Aorta (tissue), 5 donors: ENCODE measurements around the gene DYRK1A. TPM values are rescaled to one million over a fixed set of nuclear protein-coding genes. Genes with fewer than 3 reads are reported as not detected.

ENCODE experiments used
- ATAC-seq: fragments of 200-7000 bp; cut with Tn5 transposase; one replicate; pipeline ENCODE4 v1.9.1; 2022; ENCODE audit warnings: moderate library complexity; ENCODE audit not compliant: low FRiP score
- DNase-seq, 2 donors: peaks; one replicate each; pipeline ENCODE4 v3.0.0-alpha.2; 2020
- H3K27ac ChIP-seq, 2 donors: one replicate each; pipeline ENCODE4 v1.5.1; 2013; ENCODE audit warnings: low read length in 2 of 2, mild to moderate bottlenecking in 2 of 2, moderate library complexity in 2 of 2, control low read depth in 1 of 2, inconsistent platforms in 1 of 2, low read depth in 1 of 2
- H3K27me3 ChIP-seq, 2 donors: one replicate each; pipeline ENCODE4 v1.6.1; 2013; ENCODE audit warnings: control low read depth in 1 of 2, low read length in 1 of 2, mild to moderate bottlenecking in 1 of 2, moderate library complexity in 1 of 2; ENCODE audit not compliant: insufficient read depth in 2 of 2, control insufficient read depth in 1 of 2
- H3K36me3 ChIP-seq, 2 donors: one replicate each; pipeline ENCODE4 v1.6.1; 2013; ENCODE audit warnings: control low read depth in 1 of 2, low read length in 1 of 2, mild to moderate bottlenecking in 1 of 2; ENCODE audit not compliant: insufficient read depth in 2 of 2, control insufficient read depth in 1 of 2
- H3K4me1 ChIP-seq, 2 donors: one replicate each; pipeline ENCODE4 v1.6.1; 2013; ENCODE audit warnings: low read length in 2 of 2, control low read depth in 1 of 2, mild to moderate bottlenecking in 1 of 2, moderate library complexity in 1 of 2; ENCODE audit not compliant: insufficient read depth in 2 of 2, control insufficient read depth in 1 of 2
- H3K4me3 ChIP-seq, 2 donors: one replicate each; pipeline ENCODE4 v1.5.1; 2013; ENCODE audit warnings: low read length in 2 of 2, control low read depth in 1 of 2, mild to moderate bottlenecking in 1 of 2
- H3K9me3 ChIP-seq: one replicate; pipeline ENCODE4 v1.6.1; 2013; ENCODE audit warnings: mild to moderate bottlenecking, low read length; ENCODE audit not compliant: control insufficient read depth
- WGBS, 2 donors: extraction: QIAGEN DNeasy Blood & Tissue Kit; methylation state at CpG; one replicate each; pipeline ENCODE4 v1.1.7; 2013; 5-methylcytosine and 5-hydroxymethylcytosine counted together
- intact Hi-C, 2 donors: fragments of 100-400 bp; cut with DNase I; formaldehyde crosslinking; loops; one replicate each; pipeline versions ENCODE4 v1.14.2 to v1.15.0; 2022
- polyA plus RNA-seq, 2 donors: library from polyadenylated mRNA; stranded (reverse); fragments of 200-250 nt; gene quantifications; one replicate each; pipeline ENCODE4 v1.2.3, GENCODE V29; 2013
- total RNA-seq, 2 donors: library from RNA; stranded (reverse); fragmentation: NEBNext Ultra II Directional; extraction: Animal tissue kit (Norgen Biotek cat#: 25700); gene quantifications; one replicate each; pipeline ENCODE4 v1.2.1, GENCODE V29; 2021
- donor health status: healthy with polysubstance abuse.
- donor health status: Bipolar disorder and iron deficiency.
- donor health status: DM: no; HTN: no; CAD: no.
- donor health status: DM: no; HTN: no; CAD: no.
- donor health status: DM: yes; HTN: yes; CAD: no.

Gene DYRK1A
- total and polyA plus RNA-seq, 4 donors = 8.8 to 76.6 (median 45.8) TPM

- Histone ChIP-seq H3K27me3 (no peaks in the 10 kb centered on the region), H3K4me3 (no peak overlapping the region), H3K4me1 (no peaks in the 10 kb centered on the region), H3K27ac (no peak overlapping the region), H3K36me3 (no peaks in the 10 kb centered on the region), H3K9me3 (no peaks in the 10 kb centered on the region)
- intact Hi-C loops = loop anchor here (2.0 to 10.0 kb wide), 4 partner anchors 27 to 73 kb away; partner anchors contain the start of genes VPS26C (in 2 of the 2) and DYRK1A (in 1 of the 2)
- WGBS, 2 donors = 98 to 99% methylated on average over 2 of the region's 2 CpGs
- ATAC-seq = no peak
- DNase-seq = no peak
Measured at GRCh38 chr21:37337831-37338230, 28.7 kb upstream of the DYRK1A start.

- peak overlapping the region; percentile 91 to 97 for H3K27ac ChIP-seq
- no peaks in the 10 kb centered on the region for H3K4me1 ChIP-seq
- H3K4me3 ChIP-seq = no peak overlapping the region
- no peaks in the 10 kb centered on the region for H3K27me3 ChIP-seq
- H3K36me3 ChIP-seq = no peaks in the 10 kb centered on the region
- intact Hi-C loops = loop anchor here (2.0 to 10.0 kb wide), 4 partner anchors 26 to 74 kb away; partner anchors contain the start of genes VPS26C (in 2 of the 2) and DYRK1A (in 1 of the 2)
- peak; percentile 87 for ATAC-seq
- H3K9me3 ChIP-seq = no peaks in the 10 kb centered on the region
- WGBS, 2 donors = 12 to 16% methylated on average over 11 of the region's 11 CpGs
- DNase-seq = peak; percentile 59 to 79
Measured at GRCh38 chr21:37338671-37339551, 27.7 kb upstream of the DYRK1A start.

- no peaks in the 10 kb centered on the region for H3K4me1 ChIP-seq
- H3K27me3 ChIP-seq = no peaks in the 10 kb centered on the region
- WGBS, 2 donors = 12 to 35% methylated on average over 1 of the region's 1 CpG
- H3K9me3 ChIP-seq = no peaks in the 10 kb centered on the region
- H3K27ac ChIP-seq = no peak overlapping the region
- ATAC-seq (no peak), DNase-seq (no peak)
- intact Hi-C loops = loop anchor here (2.0 to 10.0 kb wide), 4 partner anchors 25 to 75 kb away; partner anchors contain the start of genes VPS26C (in 2 of the 2) and DYRK1A (in 1 of the 2)
- H3K36me3 ChIP-seq = no peaks in the 10 kb centered on the region
- no peak overlapping the region for H3K4me3 ChIP-seq
Measured at GRCh38 chr21:37339552-37339939, 27.0 kb upstream of the DYRK1A start.

GRCh38 chr21:37341254-37341960 lies 25.2 kb upstream of the DYRK1A start:
- ATAC-seq = no peak
- H3K27me3 ChIP-seq = no peaks in the 10 kb centered on the region
- DNase-seq = no peak
- no peaks in the 10 kb centered on the region for H3K4me1 ChIP-seq
- intact Hi-C loops = no loop called here
- 70 to 75% methylated on average over 8 of the region's 8 CpGs for WGBS, 2 donors
- no peak overlapping the region for H3K27ac ChIP-seq
- H3K4me3 ChIP-seq = no peak overlapping the region
- H3K9me3 ChIP-seq = no peaks in the 10 kb centered on the region
- H3K36me3 ChIP-seq = no peaks in the 10 kb centered on the region

GRCh38 chr21:37342046-37342632 lies 24.4 kb upstream of the DYRK1A start:
- intact Hi-C loops = no loop called here
- WGBS, 2 donors = 87 to 92% methylated on average over 9 of the region's 9 CpGs

GRCh38 chr21:37346841-37347430 lies 19.6 kb upstream of the DYRK1A start:
- Histone ChIP-seq H3K4me3 (no peak overlapping the region), H3K4me1 (no peaks in the 10 kb centered on the region), H3K36me3 (no peaks in the 10 kb centered on the region), H3K27me3 (no peaks in the 10 kb centered on the region), H3K27ac (no peak overlapping the region), H3K9me3 (peaks cover 2% of the 10 kb centered on the region)
- ATAC-seq (no peak), DNase-seq (no peak)
- intact Hi-C loops = no loop called here
- 90 to 92% methylated on average over 2 of the region's 2 CpGs for WGBS, 2 donors

More at GRCh38 chr21:37342046-37342632, 24.4 kb upstream of the DYRK1A start:
- ATAC-seq (no peak), DNase-seq (no peak)
- H3K9me3 ChIP-seq = no peaks in the 10 kb centered on the region
- H3K4me1 ChIP-seq = no peaks in the 10 kb centered on the region
- no peak overlapping the region for H3K27ac ChIP-seq
- no peaks in the 10 kb centered on the region for H3K27me3 ChIP-seq
- H3K36me3 ChIP-seq = no peaks in the 10 kb centered on the region
- no peak overlapping the region for H3K4me3 ChIP-seq

GRCh38 chr21:37348664-37349063 lies 17.9 kb upstream of the DYRK1A start:
- Histone ChIP-seq H3K9me3 (peaks cover 2% of the 10 kb centered on the region), H3K4me3 (no peak overlapping the region), H3K36me3 (no peaks in the 10 kb centered on the region), H3K27ac (no peak overlapping the region), H3K4me1 (no peaks in the 10 kb centered on the region), H3K27me3 (peaks cover 0 to 2% of the 10 kb centered on the region in 2 donors)
- 69 to 72% methylated on average over 2 of the region's 2 CpGs for WGBS, 2 donors
- intact Hi-C loops = no loop called here
- ATAC-seq = no peak
- DNase-seq = no peak

- intact Hi-C loops = no loop called here
- H3K4me1 ChIP-seq = no peaks in the 10 kb centered on the region
- peaks cover 0 to 2% of the 10 kb centered on the region in 2 donors for H3K27me3 ChIP-seq
- H3K9me3 ChIP-seq = peaks cover 2% of the 10 kb centered on the region
- no peak for ATAC-seq
- no peaks in the 10 kb centered on the region for H3K36me3 ChIP-seq
- no peak overlapping the region for H3K27ac ChIP-seq
- no peak for DNase-seq
- no peak overlapping the region for H3K4me3 ChIP-seq
Measured at GRCh38 chr21:37350472-37350871, 16.1 kb upstream of the DYRK1A start.
